ENCODE measurements around the gene UNC13B. TPM values are rescaled to one million over a fixed set of nuclear protein-coding genes. Genes with fewer than 3 reads are reported as not detected.
"Not testable (repeated sequence)": the region's sequence is repeated elsewhere in the genome, so short reads cannot be mapped to it uniquely, and the experiment has no call there.

UNC13B gene
- total and polyA plus RNA-seq, 2 experiments from 2014 or later, result 7.1 to 24.3 TPM

GRCh38 chr9:35179347-35180280, 17.8 kb downstream of the UNC13B start:
- DNase-seq (ENCODE audit: low spot score), result no peak
- TF ChIP-seq CTCF (IDR thresholded peaks at IDR 0.05; ENCODE audit: poor library complexity) (no peak), EZH2phosphoT487 (IDR thresholded peaks at IDR 0.05; ENCODE audit: low read depth, severe bottlenecking, unreplicated experiment) (no peak), EZH2 (IDR thresholded peaks at IDR 0.05; ENCODE audit: borderline replicate concordance) (no peak)

GRCh38 chr9:35180801-35181200, 19.0 kb downstream of the UNC13B start:
- H4K20me1 ChIP-seq (ENCODE audit: insufficient read depth, poor library complexity, severe bottlenecking), result no peaks in the 10 kb centered on the region
- H3K27ac ChIP-seq, result no peak overlapping the region
- TF ChIP-seq EZH2 (IDR thresholded peaks at IDR 0.05; ENCODE audit: borderline replicate concordance) (no peak), CTCF (IDR thresholded peaks at IDR 0.05; ENCODE audit: poor library complexity) (no peak), EZH2phosphoT487 (IDR thresholded peaks at IDR 0.05; ENCODE audit: low read depth, severe bottlenecking, unreplicated experiment) (no peak)
- H3K27me3 ChIP-seq, result no peaks in the 10 kb centered on the region
- H3K4me1 ChIP-seq (ENCODE audit: insufficient read depth), result no peaks in the 10 kb centered on the region
- DNase-seq (ENCODE audit: low spot score), result no peak
- H3K4me2 ChIP-seq, result no peak overlapping the region
- H3K79me2 ChIP-seq, result peaks cover 15% of the 10 kb centered on the region
- H3K9me3 ChIP-seq (ENCODE audit: low read depth), result no peaks in the 10 kb centered on the region
- H2AFZ ChIP-seq, result no peak overlapping the region
- H3K9me2 ChIP-seq (replicated peaks; ENCODE audit: insufficient read depth), result no peaks in the 10 kb centered on the region
- H3K4me3 ChIP-seq, result no peak overlapping the region
- 92% methylated on average over 2 of the region's 2 CpGs for WGBS (ENCODE audit: low lambda C conversion rate, missing lambda C conversion rate)
- no peaks in the 10 kb centered on the region for H3K36me3 ChIP-seq (replicated peaks; ENCODE audit: insufficient read depth, low read depth)

More at GRCh38 chr9:35179347-35180280, 17.8 kb downstream of the UNC13B start:
- no peaks in the 10 kb centered on the region for H3K9me3 ChIP-seq (ENCODE audit: low read depth)
- no peaks in the 10 kb centered on the region for H3K36me3 ChIP-seq (replicated peaks; ENCODE audit: insufficient read depth, low read depth)
- no peak overlapping the region for H3K27ac ChIP-seq
- peaks cover 17% of the 10 kb centered on the region for H3K79me2 ChIP-seq
- no peaks in the 10 kb centered on the region for H3K9me2 ChIP-seq (replicated peaks; ENCODE audit: insufficient read depth)
- no peak overlapping the region for H3K4me2 ChIP-seq
- no peak overlapping the region for H3K4me3 ChIP-seq
- WGBS (ENCODE audit: low lambda C conversion rate, missing lambda C conversion rate), result 82% methylated on average over 4 of the region's 4 CpGs
- no peaks in the 10 kb centered on the region for H3K4me1 ChIP-seq (ENCODE audit: insufficient read depth)
- H4K20me1 ChIP-seq (ENCODE audit: insufficient read depth, poor library complexity, severe bottlenecking), result no peaks in the 10 kb centered on the region
- H2AFZ ChIP-seq, result no peak overlapping the region
- H3K27me3 ChIP-seq, result no peaks in the 10 kb centered on the region

GRCh38 chr9:35182401-35182800, 20.6 kb downstream of the UNC13B start:
- H3K27me3 ChIP-seq; H3K4me1 ChIP-seq (ENCODE audit: insufficient read depth); H3K36me3 ChIP-seq (replicated peaks; ENCODE audit: insufficient read depth, low read depth); H2AFZ ChIP-seq; H3K4me2 ChIP-seq; H3K9me2 ChIP-seq (replicated peaks; ENCODE audit: insufficient read depth); H3K27ac ChIP-seq; DNase-seq (ENCODE audit: low spot score); H4K20me1 ChIP-seq (ENCODE audit: insufficient read depth, poor library complexity, severe bottlenecking); H3K4me3 ChIP-seq; H3K9me3 ChIP-seq (ENCODE audit: low read depth): not testable (repeated sequence)
- 66% methylated on average over 3 of the region's 3 CpGs for WGBS (ENCODE audit: low lambda C conversion rate, missing lambda C conversion rate)
- peaks cover 15% of the 10 kb centered on the region for H3K79me2 ChIP-seq

GRCh38 chr9:35182996-35183754, 21.4 kb downstream of the UNC13B start:
- peaks cover 15% of the 10 kb centered on the region for H3K79me2 ChIP-seq
- not testable (repeated sequence) for H4K20me1 ChIP-seq (ENCODE audit: insufficient read depth, poor library complexity, severe bottlenecking); H3K4me1 ChIP-seq (ENCODE audit: insufficient read depth); H3K27ac ChIP-seq; H3K9me3 ChIP-seq (ENCODE audit: low read depth); H3K27me3 ChIP-seq; H2AFZ ChIP-seq; H3K4me3 ChIP-seq; H3K9me2 ChIP-seq (replicated peaks; ENCODE audit: insufficient read depth); DNase-seq (ENCODE audit: low spot score); H3K4me2 ChIP-seq; H3K36me3 ChIP-seq (replicated peaks; ENCODE audit: insufficient read depth, low read depth)
- 95% methylated on average over 7 of the region's 56 CpGs for WGBS (ENCODE audit: low lambda C conversion rate, missing lambda C conversion rate)

- H3K79me2 ChIP-seq, result peaks cover 15% of the 10 kb centered on the region
- not testable (repeated sequence) for H3K27ac ChIP-seq; H3K27me3 ChIP-seq; H3K4me3 ChIP-seq; H4K20me1 ChIP-seq (ENCODE audit: insufficient read depth, poor library complexity, severe bottlenecking); H3K9me3 ChIP-seq (ENCODE audit: low read depth); H3K36me3 ChIP-seq (replicated peaks; ENCODE audit: insufficient read depth, low read depth); H3K4me1 ChIP-seq (ENCODE audit: insufficient read depth); DNase-seq (ENCODE audit: low spot score); H3K4me2 ChIP-seq; H3K9me2 ChIP-seq (replicated peaks; ENCODE audit: insufficient read depth); H2AFZ ChIP-seq
- WGBS (ENCODE audit: low lambda C conversion rate, missing lambda C conversion rate), result 96% methylated on average over 25 of the region's 53 CpGs
These were observed 22.1 kb downstream of the UNC13B start for GRCh38 chr9:35183755-35184480.
